A549 (cell line): ENCODE measurements around the gene PTPRN2. TPM values are rescaled to one million over a fixed set of nuclear protein-coding genes. Genes with fewer than 3 reads are reported as not detected.

Experiments
- ATAC-seq, 2 experiments: fragments of 200-7000 bp in 1 of 2; fragments of >200 bp in 1 of 2; cut with Nextera tagmentation in 1 of 2; cut with Tn5 transposase in 1 of 2; 3 replicates each; pipeline versions ENCODE4 v1.8.0 to v1.9.1; 2018 to 2020; ENCODE audit warnings: mild to moderate bottlenecking in 1 of 2, moderate library complexity in 1 of 2
- CTCF ChIA-PET: fragments of 300-600 bp; sonication (Branson Sonifier 250); formaldehyde crosslinking; extraction: SDS; loops from one replicate; lab custom pipeline; 2021; ENCODE audit warnings: antibody characterized with exemption, inconsistent platforms; lab: Yijun Ruan, JAX
- POLR2A ChIA-PET: fragments of 350-600 bp; formaldehyde crosslinking; extraction: SDS; loops from one replicate; lab custom pipeline; 2021; ENCODE audit warnings: antibody characterized with exemption, inconsistent platforms; lab: Yijun Ruan, JAX
- DNase-seq, 2 experiments: peaks; one replicate each; pipeline versions ENCODE4 v3.0.0 to v3.0.0-alpha.2; 2011 to 2016; ENCODE audit warnings: low read depth in 1 of 2, low spot score in 1 of 2
- FAIRE-seq: peaks from 2 replicates; lab custom pipeline; 2011; peaks lifted over from hg19 to GRCh38; lab: Jason Lieb, UNC
- H3K27ac ChIP-seq, 2 experiments: fragments of >200 bp; sonication (Bioruptor Twin); formaldehyde crosslinking; 3 replicates each; pipeline ENCODE4 v1.5.1; 2016 to 2017
- H3K4me1 ChIP-seq: fragments of >200 bp; sonication (Bioruptor Twin); formaldehyde crosslinking; 3 replicates; pipeline ENCODE4 v1.6.1; 2016
- H3K4me2 ChIP-seq: fragments of >200 bp; sonication (Bioruptor Twin); formaldehyde crosslinking; 3 replicates; pipeline ENCODE4 v1.6.1; 2016
- H3K4me3 ChIP-seq: fragments of >200 bp; sonication (Bioruptor Twin); formaldehyde crosslinking; 3 replicates; pipeline ENCODE4 v1.5.1; 2016
- H3K9me3 ChIP-seq: fragments of >200 bp; sonication (Bioruptor Twin); formaldehyde crosslinking; 3 replicates; pipeline ENCODE4 v1.6.1; 2016
- CBX8 ChIP-seq: fragments of 200-600 bp; sonication (generic); IDR thresholded peaks from 2 replicates; pipeline ENCODE4 v1.6.1; 2016
- CEBPB ChIP-seq, 2 experiments: fragments of >200 bp in 1 of 2; sonication (Bioruptor Twin) in 1 of 2; formaldehyde crosslinking in 1 of 2; IDR thresholded peaks; 2 replicates each; pipeline ENCODE4 v1.6.1; 2012 to 2016
- CHD2 ChIP-seq: fragments of 150-350 bp; IDR thresholded peaks from 2 replicates; pipeline ENCODE4 v1.6.1; 2014; ENCODE audit warnings: low read length; ENCODE audit not compliant: partially characterized antibody
- CTCF ChIP-seq: fragments of >200 bp; sonication (Bioruptor Twin); formaldehyde crosslinking; IDR thresholded peaks from 3 replicates; pipeline ENCODE4 v1.5.1; 2016
- E2F6 ChIP-seq: IDR thresholded peaks from 2 replicates; pipeline ENCODE4 v1.6.1; 2012; ENCODE audit warnings: low read depth, borderline replicate concordance
- EHF ChIP-seq: fragments of 250-450 bp; sonication (Bioruptor Pico); IDR thresholded peaks from 2 replicates; pipeline ENCODE4 v1.5.0; 2020; ENCODE audit warnings: mild to moderate bottlenecking
- ELK1 ChIP-seq: fragments of 150-350 bp; IDR thresholded peaks from 2 replicates; pipeline ENCODE4 v1.6.1; 2014; ENCODE audit warnings: low read depth, mild to moderate bottlenecking, low read length
- ESRRA ChIP-seq: fragments of 150-350 bp; IDR thresholded peaks from 2 replicates; pipeline ENCODE4 v1.6.1; 2014; ENCODE audit warnings: mild to moderate bottlenecking, low read length, borderline replicate concordance
- FOSL2 ChIP-seq, 2 experiments: fragments of 450-650 bp in 1 of 2; fragments of >200 bp in 1 of 2; sonication (Bioruptor Twin) in 1 of 2; formaldehyde crosslinking; IDR thresholded peaks; 2 replicates each; pipeline versions ENCODE4 v1.5.0 to v1.6.1; 2016 to 2020; ENCODE audit warnings: mild to moderate bottlenecking in 1 of 2, moderate library complexity in 1 of 2
- HDAC2 ChIP-seq: fragments of 200-600 bp; sonication (generic); IDR thresholded peaks from 2 replicates; pipeline ENCODE4 v1.6.1; 2016
- HOXA7 ChIP-seq: fragments of 250-450 bp; sonication (Bioruptor Pico); IDR thresholded peaks from 2 replicates; pipeline ENCODE4 v1.5.0; 2020; ENCODE audit warnings: mild to moderate bottlenecking, moderate library complexity
- HOXB5 ChIP-seq: fragments of 250-450 bp; sonication (Bioruptor Pico); IDR thresholded peaks from 2 replicates; pipeline ENCODE4 v1.5.0; 2020; ENCODE audit warnings: mild to moderate bottlenecking, moderate library complexity
- JUN ChIP-seq, 2 experiments: fragments of >200 bp; sonication (Bioruptor Twin); formaldehyde crosslinking; IDR thresholded peaks; 2 replicates in 1 of 2; 3 replicates in 1 of 2; pipeline ENCODE4 v1.6.1; 2016 to 2017
- JUNB ChIP-seq: fragments of >200 bp; sonication (Bioruptor Twin); formaldehyde crosslinking; IDR thresholded peaks from 2 replicates; pipeline ENCODE4 v1.6.1; 2016
- MAFK ChIP-seq: fragments of 450-650 bp; IDR thresholded peaks from 2 replicates; pipeline ENCODE4 v1.6.1; 2014; ENCODE audit not compliant: partially characterized antibody
- PHF8 ChIP-seq: fragments of 200-600 bp; sonication (generic); IDR thresholded peaks from 2 replicates; pipeline ENCODE4 v1.6.1; 2016; ENCODE audit warnings: low read depth, mild to moderate bottlenecking, antibody characterized with exemption, moderate library complexity, borderline replicate concordance
- POLR2A ChIP-seq: IDR thresholded peaks from 2 replicates; pipeline ENCODE4 v1.6.1; 2012; ENCODE audit warnings: mild to moderate bottlenecking, low read length
- POLR2AphosphoS2 ChIP-seq: conservative IDR thresholded peaks from 2 replicates; pipeline ENCODE4 v1.6.1; 2012; ENCODE audit warnings: low read length, improper control_type of control experiment, inconsistent platforms
- REST ChIP-seq: fragments of 200-600 bp; sonication (generic); IDR thresholded peaks from 2 replicates; pipeline ENCODE4 v1.6.1; 2016; ENCODE audit warnings: antibody characterized with exemption, mild to moderate bottlenecking, moderate library complexity
- RFX5 ChIP-seq: fragments of 450-650 bp; IDR thresholded peaks from 2 replicates; pipeline ENCODE4 v1.7.1; 2014; ENCODE audit warnings: antibody characterized with exemption, mild to moderate bottlenecking, moderate library complexity
- SMC3 ChIP-seq: fragments of >200 bp; sonication (Bioruptor Twin); formaldehyde crosslinking; IDR thresholded peaks from 3 replicates; pipeline ENCODE4 v1.6.1; 2018; ENCODE audit warnings: inconsistent platforms
- TFCP2L1 ChIP-seq: fragments of 250-450 bp; sonication (Bioruptor Pico); IDR thresholded peaks from 2 replicates; pipeline ENCODE4 v1.5.0; 2021; ENCODE audit warnings: mild to moderate bottlenecking
- ZC3H11A ChIP-seq: fragments of 450-650 bp; IDR thresholded peaks from 2 replicates; pipeline ENCODE4 v1.6.1; 2014; ENCODE audit warnings: antibody characterized with exemption, mild to moderate bottlenecking
- ZFP36 ChIP-seq: fragments of 450-650 bp; IDR thresholded peaks from 2 replicates; pipeline ENCODE4 v1.6.1; 2014; ENCODE audit warnings: borderline replicate concordance; ENCODE audit not compliant: partially characterized antibody
- ZSCAN20 ChIP-seq: fragments of 250-450 bp; sonication (Bioruptor Pico); IDR thresholded peaks from 2 replicates; pipeline ENCODE4 v1.8.0; 2022; ENCODE audit warnings: mild to moderate bottlenecking, moderate library complexity
- WGBS: methylation state at CpG from one replicate; pipeline ENCODE4 v1.1.6; 2017; ENCODE audit errors: missing lambda C conversion rate; 5-methylcytosine and 5-hydroxymethylcytosine counted together
- polyA plus RNA-seq, 4 experiments: library from polyadenylated mRNA; depleted of rRNA in 3 of 4; stranded (reverse); fragments of >200 nt; fragmentation: RNase III in 1 of 4; extraction: RNeasy Plus Mini Kit Qiagen cat#74134 plus additional on column Dnase treatment in 1 of 4; gene quantifications; 2 replicates in 3 of 4; 3 replicates in 1 of 4; pipeline ENCODE4 v1.2.3, GENCODE V29; 2011 to 2017

Gene PTPRN2
- polyA plus RNA-seq, 2 of the 4 experiments (the other 2 are of a cell fraction): 0.41 to 1.2 TPM

GRCh38 chr7:158562517-158562916 lies 25.1 kb downstream of the PTPRN2 start:
- no peaks in the 10 kb centered on the region for H3K9me3 ChIP-seq
- TF ChIP-seq PHF8 (no peak), CBX8 (no peak), JUN (IDR thresholded peaks at IDR 0.05) (no peak), EHF (CRISPR knock-in tag) (no peak), POLR2A (no peak), CHD2 (no peak), E2F6 (no peak), ELK1 (no peak)
- DNase-seq (no peak), FAIRE-seq (no peak), ATAC-seq (no peak)
- CTCF ChIA-PET: interaction anchor here (1.6 kb wide), 1 partner anchor 10 kb away, joined by 5 read pairs; no protein-coding TSS in a partner anchor
- POLR2A ChIA-PET: no interaction called here
- 56% methylated on average over 6 of the region's 6 CpGs for WGBS
- H3K4me2 ChIP-seq: no peak overlapping the region
- H3K4me1 ChIP-seq: no peaks in the 10 kb centered on the region
- no peak overlapping the region for H3K27ac ChIP-seq
- no peak overlapping the region for H3K4me3 ChIP-seq

GRCh38 chr7:158561659-158562058 lies 26.0 kb downstream of the PTPRN2 start:
- DNase-seq (no peak), ATAC-seq (no peak), FAIRE-seq (no peak)
- CTCF ChIA-PET: interaction anchor here (1.6 kb wide), 1 partner anchor 20 kb away, joined by 3 read pairs; no protein-coding TSS in a partner anchor
- Histone ChIP-seq H3K4me2 (no peak overlapping the region), H3K9me3 (no peaks in the 10 kb centered on the region), H3K4me3 (no peak overlapping the region), H3K4me1 (no peaks in the 10 kb centered on the region), H3K27ac (no peak overlapping the region)
- 6% methylated on average over 7 of the region's 7 CpGs for WGBS
- POLR2A ChIA-PET: no interaction called here
- TF ChIP-seq ZC3H11A: no peak
- no peak for TF ChIP-seq CEBPB (IDR thresholded peaks at IDR 0.05)
- no peak for TF ChIP-seq JUNB
- no peak for TF ChIP-seq TFCP2L1 (CRISPR knock-in tag)
- no peak for TF ChIP-seq ESRRA
- no peak for TF ChIP-seq JUN (IDR thresholded peaks at IDR 0.05)
- TF ChIP-seq MAFK: no peak
- TF ChIP-seq HDAC2: no peak
- no peak for TF ChIP-seq RFX5
- TF ChIP-seq ZSCAN20 (CRISPR knock-in tag): no peak
- no peak for TF ChIP-seq FOSL2 (IDR thresholded peaks at IDR 0.05)
- TF ChIP-seq FOSL2 (CRISPR knock-in tag; IDR thresholded peaks at IDR 0.05): no peak
- TF ChIP-seq SMC3: no peak
- TF ChIP-seq POLR2AphosphoS2: no peak
- no peak for TF ChIP-seq REST
- TF ChIP-seq HOXA7 (CRISPR knock-in tag): no peak
- TF ChIP-seq HOXB5 (CRISPR knock-in tag): no peak
- TF ChIP-seq ZFP36: no peak
- TF ChIP-seq CTCF: no peak
